ENCODE measurements around the gene STARD7.

GRCh38 chr2:96225016-96225533, 16.4 kb upstream of the STARD7 start:
- no peak for TF ChIP-seq POLR2A (IDR thresholded peaks at IDR 0.05)
- TF ChIP-seq, protein P1, sequence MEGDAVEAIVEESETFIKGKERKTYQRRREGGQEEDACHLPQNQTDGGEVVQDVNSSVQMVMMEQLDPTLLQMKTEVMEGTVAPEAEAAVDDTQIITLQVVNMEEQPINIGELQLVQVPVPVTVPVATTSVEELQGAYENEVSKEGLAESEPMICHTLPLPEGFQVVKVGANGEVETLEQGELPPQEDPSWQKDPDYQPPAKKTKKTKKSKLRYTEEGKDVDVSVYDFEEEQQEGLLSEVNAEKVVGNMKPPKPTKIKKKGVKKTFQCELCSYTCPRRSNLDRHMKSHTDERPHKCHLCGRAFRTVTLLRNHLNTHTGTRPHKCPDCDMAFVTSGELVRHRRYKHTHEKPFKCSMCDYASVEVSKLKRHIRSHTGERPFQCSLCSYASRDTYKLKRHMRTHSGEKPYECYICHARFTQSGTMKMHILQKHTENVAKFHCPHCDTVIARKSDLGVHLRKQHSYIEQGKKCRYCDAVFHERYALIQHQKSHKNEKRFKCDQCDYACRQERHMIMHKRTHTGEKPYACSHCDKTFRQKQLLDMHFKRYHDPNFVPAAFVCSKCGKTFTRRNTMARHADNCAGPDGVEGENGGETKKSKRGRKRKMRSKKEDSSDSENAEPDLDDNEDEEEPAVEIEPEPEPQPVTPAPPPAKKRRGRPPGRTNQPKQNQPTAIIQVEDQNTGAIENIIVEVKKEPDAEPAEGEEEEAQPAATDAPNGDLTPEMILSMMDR (IDR thresholded peaks at IDR 0.05) = no peak
